HG03439 (cell line): ENCODE data around the gene ZYX.
A peak's percentile ranks its signal among the peaks of the same experiment; 100 is the strongest.

ENCODE experiments used
- ATAC-seq: cut with Tn5 transposase; IDR thresholded peaks from one replicate; pipeline ENCODE4 v1.9.1; 2021; ENCODE audit warnings: mild to moderate bottlenecking, moderate library complexity; ENCODE audit not compliant: unreplicated experiment

Gene ZYX

DNA sequence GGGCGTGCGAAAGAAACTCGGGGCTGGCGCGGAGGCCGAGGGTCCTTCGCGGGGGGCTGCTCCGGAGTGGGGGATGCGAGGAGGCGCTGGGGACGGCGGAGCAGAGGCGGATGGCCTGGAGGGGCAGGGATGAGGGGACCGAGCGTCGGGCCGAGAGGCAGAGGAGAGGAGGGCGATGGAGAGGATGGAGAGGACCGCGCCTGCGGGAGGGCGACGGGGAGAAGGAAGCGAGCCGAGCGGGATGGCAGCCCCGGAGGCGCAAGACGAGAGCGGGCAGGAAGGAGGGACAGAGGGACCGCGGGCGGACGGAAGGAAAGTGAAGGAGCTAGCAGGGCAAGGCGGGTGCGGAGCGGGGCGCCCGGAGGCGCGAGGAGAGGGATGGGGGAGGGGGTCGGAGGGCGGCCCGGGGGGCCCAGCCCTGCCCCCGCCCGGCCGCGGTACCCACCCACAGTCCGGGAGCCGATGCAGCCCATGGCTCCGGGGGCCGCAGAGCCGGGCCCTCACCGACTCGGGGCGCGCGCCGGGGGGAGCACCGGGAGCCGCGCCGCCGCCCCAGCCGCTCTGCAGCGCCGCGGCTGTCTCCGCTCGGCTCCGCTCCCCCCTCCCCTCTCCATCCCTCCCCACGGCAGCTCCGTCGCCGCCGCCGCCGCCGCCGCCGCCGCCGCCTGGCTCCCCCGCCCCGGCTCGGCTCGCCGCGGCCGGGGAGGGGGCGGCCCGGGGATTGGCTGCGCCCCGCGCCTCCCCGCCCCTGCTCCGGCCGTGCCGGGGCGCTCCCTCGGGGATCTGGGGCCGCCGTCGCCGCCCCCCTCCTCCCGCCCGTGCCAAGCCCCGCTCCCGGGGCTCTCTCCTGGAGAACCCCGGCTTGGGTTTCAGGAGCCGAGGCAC, 18.8 kb upstream of the ZYX start, which contains the start of gene FAM131B:
Gene FAM131B (minus strand): TSS at position 583 of the 885 bp plus-strand sequence. CDS start 110 bp downstream, at position 473.
- no peak for ATAC-seq

GRCh38 chr7:143363016-143363937, 17.9 kb upstream of the ZYX start:
- ATAC-seq, result no peak

DNA sequence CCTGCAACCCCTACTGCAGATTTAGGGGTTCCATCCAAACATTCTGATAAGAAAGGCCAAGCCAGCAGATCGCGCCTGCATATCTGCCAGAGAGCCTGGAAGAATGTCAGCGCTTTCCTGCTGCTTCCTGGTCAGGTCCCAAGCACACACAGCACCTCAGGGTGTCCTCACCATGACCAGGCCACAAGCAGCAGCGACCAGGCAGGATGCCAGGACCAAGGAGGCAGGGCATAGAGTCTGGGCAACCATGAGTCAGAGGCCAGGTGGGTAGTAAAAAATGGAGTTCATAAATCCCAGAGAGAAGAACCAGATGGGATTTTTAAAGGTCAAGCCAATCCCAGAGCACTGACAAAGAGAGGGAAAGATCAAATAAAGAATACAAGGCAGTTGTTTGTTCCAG, 13.2 kb upstream of the ZYX start:
- ATAC-seq, result no peak

- ATAC-seq, result no peak
These were observed 12.8 kb upstream of the ZYX start for GRCh38 chr7:143368387-143368786.

DNA sequence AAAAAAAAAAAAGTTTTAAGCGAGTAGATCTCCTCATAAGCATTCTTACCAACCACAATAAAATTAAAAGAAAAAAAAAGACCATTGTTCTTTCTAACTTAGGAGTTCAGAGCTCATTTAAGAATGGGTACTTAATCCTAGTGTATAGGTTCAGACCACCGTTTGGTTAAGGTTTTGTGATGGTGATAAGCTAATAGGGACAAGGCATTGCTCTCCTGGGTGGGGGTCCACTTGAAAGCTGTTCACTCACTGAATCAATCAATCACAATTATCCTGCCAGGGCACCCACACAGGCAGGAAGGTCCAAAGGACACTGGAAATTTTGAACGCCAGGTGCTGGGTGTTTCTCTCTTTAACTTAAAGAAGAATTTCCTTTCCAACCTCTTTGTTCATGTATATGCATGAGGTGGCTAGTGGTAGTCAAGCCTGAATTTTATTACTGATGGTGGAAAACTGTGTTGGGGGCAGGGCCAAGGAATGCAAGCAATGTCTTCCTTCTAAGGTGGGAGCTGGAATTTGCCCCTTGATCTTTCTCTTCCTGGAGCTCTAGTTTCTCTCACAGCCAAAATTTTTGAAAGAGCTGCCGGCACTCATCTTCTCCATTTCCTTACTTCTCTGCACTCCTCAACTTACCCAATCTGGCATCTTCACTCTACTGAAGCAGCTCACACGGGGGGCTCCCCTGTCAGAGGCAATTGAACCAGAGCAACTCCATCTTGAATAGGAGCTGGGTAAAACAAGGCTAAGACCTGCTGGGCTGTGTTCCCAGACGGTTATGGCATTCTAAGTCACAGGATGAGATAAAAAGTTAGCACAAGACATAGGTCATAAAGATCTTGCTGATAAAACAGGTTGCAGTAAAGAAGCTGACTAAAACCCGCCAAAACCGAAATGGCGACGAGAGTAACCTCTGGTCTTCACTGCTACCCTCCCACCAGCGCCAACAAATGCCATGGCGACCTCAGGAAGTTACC, 11.2 kb upstream of the ZYX start:
- no peak for ATAC-seq

DNA sequence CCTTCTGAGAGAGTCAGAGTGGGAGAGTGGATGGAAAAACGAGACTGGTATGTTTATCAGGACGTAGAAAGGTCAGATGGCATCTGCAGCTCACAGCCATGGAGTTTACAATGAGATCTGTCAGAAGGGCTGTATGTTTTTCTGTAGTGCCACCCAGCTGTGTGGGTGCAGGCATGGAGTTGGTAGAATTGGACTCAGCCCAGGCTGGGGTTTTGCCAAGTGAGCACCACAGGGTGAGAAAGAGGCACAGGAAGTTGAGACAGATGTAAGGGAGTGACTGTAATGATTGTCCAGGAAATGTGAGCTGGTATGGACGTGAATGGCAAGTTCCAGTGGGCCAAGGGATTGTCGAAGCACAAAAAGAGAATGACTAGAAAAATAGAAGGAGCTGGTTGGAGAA, 9.1 kb upstream of the ZYX start:
- no peak for ATAC-seq

DNA sequence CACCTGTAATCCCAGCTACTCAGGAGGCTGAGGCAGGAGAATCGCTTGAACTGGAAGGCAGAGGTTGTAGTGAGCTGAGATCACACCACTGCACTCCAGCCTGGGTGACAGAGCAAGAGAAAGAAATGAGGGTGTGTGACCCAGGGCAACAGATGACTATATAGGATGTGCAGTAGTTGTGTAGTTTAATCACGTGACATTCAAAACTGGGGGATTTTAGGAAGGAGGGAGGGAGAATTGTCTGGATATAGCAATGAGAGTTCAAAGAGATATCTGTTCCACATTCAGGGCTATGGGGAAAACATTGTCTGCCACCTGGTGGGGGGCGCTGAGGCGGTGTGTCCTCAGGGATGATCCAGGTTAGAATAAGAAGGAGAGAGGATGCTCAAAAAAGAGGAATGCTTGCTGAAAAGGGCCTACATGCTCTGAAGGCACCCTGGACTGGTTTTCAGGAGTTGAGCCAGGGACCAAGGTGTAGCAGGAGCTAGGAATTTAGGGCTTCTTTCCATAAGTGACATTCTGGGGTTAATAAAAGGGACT, 7.8 kb upstream of the ZYX start:
- ATAC-seq, result no peak

- no peak for ATAC-seq
These were observed 6.6 kb upstream of the ZYX start for GRCh38 chr7:143374561-143374960.

DNA sequence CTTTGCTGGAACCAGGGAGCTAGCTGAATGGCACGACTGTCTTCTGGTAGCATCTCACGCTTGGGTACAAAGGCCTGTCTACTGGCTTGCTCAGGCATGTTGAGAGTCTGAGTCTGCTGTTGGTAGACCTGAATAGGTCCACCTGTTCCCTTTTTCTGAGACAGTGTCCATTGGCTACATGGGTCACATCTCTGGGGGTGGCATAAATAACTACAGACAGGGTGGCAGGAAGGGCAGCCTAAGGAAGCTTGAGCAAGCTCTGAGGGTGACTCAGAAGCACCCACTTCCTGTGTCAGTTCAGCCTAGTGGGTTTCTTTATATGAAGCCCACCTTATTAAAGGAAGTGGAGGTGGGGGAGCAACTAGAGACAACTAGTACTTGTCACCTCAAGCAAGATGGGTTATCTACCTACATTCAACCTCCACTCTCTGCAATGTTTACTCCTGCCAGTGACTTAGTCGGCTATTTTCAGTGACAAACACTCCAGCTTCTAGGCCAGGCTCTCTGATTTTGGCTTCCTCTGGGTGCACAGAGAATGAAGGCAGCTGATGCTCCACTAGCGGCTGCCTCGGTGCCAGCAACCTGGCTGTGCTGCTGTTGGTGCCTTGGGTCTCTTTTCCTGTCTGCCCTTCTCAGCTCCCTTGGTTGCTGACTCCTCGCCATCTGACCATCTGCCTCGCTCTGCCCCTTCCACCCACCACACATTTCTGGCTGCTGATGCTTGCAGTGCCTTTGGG, 5.7 kb upstream of the ZYX start:
- ATAC-seq, result no peak

- no peak for ATAC-seq
These were observed 4.7 kb upstream of the ZYX start for GRCh38 chr7:143376396-143376795.

DNA sequence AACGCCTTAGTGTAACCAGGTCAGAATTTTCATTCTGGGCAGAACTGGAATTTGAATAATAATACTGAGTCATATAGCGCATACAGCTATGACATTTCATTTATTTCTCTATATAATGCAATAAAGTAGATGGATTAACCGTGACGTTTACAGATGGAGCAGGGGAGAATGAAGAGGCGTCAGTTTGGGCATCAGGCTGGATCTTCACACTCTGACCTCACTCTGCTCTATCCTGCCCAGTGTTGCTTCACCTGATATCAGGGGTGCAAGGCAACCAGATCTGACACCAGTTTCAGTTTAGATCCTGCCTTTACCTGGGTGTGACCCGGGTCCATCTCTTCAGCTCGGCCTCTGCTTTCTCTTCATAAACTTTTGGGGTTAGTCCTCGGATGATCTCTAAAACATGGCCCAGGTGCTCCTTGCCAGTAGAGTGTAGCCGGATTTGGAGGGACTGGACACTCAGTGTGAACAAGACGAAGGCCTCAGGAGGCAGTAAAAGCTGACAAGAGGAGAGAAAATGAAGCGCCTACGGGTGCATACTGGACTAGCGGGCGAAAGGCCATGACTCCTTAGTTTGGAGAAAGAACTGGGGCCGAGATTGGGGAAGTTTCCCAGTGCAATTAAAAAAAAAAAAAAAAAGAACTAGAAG, 1.4 kb upstream of the ZYX start:
- ATAC-seq, result peak; percentile 0

- ATAC-seq, result peak; percentile 60
These were observed 892 bp upstream of the ZYX start for GRCh38 chr7:143380260-143380645.

DNA sequence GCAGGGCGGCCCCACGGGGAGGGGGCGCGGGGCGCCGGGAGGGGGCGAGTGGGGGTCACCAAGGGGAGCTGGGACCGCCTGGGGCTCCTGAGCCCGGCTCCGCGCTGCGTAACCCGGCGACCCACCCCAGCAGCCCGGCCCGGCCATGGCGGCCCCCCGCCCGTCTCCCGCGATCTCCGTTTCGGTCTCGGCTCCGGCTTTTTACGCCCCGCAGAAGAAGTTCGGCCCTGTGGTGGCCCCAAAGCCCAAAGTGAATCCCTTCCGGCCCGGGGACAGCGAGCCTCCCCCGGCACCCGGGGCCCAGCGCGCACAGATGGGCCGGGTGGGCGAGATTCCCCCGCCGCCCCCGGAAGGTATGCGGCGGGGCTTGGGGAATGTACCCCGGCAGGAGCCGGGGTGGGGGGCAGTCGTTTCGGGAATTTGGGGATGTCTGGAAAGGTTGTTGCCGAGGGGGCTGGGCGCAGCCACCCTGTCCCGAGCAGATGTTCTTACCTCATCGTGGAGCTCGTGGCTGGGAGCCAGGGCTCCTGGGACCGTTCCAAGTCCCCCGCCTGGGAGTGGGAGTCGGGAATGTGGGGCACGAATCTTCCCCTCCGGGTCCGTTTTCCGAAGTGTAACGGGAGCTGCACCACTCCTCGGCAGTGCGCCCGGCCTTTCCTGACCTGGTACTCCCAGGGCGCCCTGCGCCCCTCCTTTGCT, 431 bp downstream of the ZYX start:
- peak; percentile 16 for ATAC-seq

DNA sequence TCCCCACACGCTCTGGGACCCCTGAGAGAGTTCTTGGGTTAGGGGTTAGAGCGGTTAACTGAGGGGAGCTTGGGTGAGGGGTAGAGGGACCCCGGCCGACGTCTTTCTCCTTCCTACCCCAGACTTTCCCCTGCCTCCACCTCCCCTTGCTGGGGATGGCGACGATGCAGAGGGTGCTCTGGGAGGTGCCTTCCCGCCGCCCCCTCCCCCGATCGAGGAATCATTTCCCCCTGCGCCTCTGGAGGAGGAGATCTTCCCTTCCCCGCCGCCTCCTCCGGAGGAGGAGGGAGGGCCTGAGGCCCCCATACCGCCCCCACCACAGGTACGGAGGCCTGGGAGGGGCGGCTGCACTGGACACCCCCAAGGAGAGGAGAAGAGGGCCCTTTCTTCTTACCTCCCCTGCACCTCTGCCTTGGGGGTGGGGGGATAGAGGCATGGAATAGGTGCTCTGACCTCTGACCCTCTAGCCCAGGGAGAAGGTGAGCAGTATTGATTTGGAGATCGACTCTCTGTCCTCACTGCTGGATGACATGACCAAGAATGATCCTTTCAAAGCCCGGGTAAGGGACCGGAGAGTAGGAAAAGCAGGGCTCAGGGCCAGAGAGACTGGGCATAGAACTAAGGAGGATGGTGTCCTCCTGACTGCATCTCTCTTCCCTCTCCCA, 1.1 kb downstream of the ZYX start:
- ATAC-seq, result no peak

DNA sequence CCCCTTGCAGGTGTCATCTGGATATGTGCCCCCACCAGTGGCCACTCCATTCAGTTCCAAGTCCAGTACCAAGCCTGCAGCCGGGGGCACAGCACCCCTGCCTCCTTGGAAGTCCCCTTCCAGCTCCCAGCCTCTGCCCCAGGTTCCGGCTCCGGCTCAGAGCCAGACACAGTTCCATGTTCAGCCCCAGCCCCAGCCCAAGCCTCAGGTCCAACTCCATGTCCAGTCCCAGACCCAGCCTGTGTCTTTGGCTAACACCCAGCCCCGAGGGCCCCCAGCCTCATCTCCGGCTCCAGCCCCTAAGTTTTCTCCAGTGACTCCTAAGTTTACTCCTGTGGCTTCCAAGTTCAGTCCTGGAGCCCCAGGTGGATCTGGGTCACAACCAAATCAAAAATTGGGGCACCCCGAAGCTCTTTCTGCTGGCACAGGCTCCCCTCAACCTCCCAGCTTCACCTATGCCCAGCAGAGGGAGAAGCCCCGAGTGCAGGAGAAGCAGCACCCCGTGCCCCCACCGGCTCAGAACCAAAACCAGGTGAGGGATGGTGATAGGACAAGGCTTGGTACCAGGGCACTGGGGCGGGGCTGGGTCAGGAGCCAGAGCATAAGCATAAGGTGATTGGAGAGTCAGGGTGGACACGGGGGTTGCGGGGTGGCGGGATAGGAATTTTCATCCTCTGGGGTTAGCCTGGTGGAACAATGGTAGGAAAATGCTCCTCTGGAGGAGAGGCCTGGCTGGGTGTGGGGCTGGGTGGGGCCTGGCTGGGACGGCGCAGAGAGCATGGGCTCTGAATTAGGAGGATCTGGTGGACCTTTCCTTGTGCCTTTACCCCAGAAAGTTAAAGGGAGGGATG, 1.9 kb downstream of the ZYX start:
- no peak for ATAC-seq

DNA sequence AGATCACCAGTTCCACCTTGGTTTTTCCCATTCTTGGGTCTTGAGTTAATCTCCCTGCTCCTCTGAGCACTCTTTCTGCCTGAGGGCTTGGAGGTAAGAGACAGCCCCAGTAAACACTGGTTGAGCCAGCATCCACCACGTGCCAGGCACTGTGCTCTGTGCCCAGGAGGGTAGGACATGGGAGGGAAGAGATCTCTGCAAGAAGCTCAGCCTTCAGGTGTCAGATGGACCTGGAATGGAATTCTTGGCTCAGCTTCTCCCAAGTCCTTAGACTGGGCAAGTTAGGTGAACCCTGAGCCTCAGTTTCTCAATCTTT, 2.5 kb downstream of the ZYX start:
- no peak for ATAC-seq

GRCh38 chr7:143384148-143384547, 3.0 kb downstream of the ZYX start:
- no peak for ATAC-seq
